Chondrocyte (in vitro differentiated cells): ENCODE results near the gene SERPINA6. TPM values are rescaled to one million over a fixed set of nuclear protein-coding genes. Genes with fewer than 3 reads are reported as not detected.
"Not testable (repeated sequence)": the region's sequence is repeated elsewhere in the genome, so short reads cannot be mapped to it uniquely, and the experiment has no call there.

ENCODE experiments used
- DNase-seq: peaks from one replicate; pipeline ENCODE4 v3.0.0; 2021; ENCODE audit warnings: mixed read lengths, low spot score
- H3K27ac Mint-ChIP-seq: one replicate; pipeline ENCODE4 v1.8.0; 2021; ENCODE audit warnings: mild to moderate bottlenecking, moderate library complexity, mixed read lengths; ENCODE audit not compliant: unreplicated experiment
- H3K27me3 Mint-ChIP-seq: 2 replicates; pipeline ENCODE4 v1.8.0; 2021; ENCODE audit warnings: low read depth, mixed read lengths
- H3K36me3 Mint-ChIP-seq: 2 replicates; pipeline ENCODE4 v1.8.0; 2021; ENCODE audit warnings: low read depth, mixed read lengths
- H3K4me1 Mint-ChIP-seq: 2 replicates; pipeline ENCODE4 v1.8.0; 2021; ENCODE audit warnings: low read depth, mild to moderate bottlenecking, mixed read lengths
- H3K4me3 Mint-ChIP-seq: one replicate; pipeline ENCODE4 v1.8.0; 2021; ENCODE audit warnings: mild to moderate bottlenecking, moderate library complexity, mixed read lengths; ENCODE audit not compliant: unreplicated experiment
- H3K9me3 Mint-ChIP-seq: 2 replicates; pipeline ENCODE4 v1.8.0; 2021; ENCODE audit warnings: low read depth, mixed read lengths
- CTCF ChIP-seq: fragments of 200-600 bp; sonication (generic); IDR thresholded peaks from 2 replicates; pipeline ENCODE4 v1.5.0; 2021; ENCODE audit warnings: antibody characterized with exemption, mild to moderate bottlenecking, moderate library complexity
- long read RNA-seq: library from polyadenylated mRNA; stranded (forward); transcript quantifications from one replicate; pipeline ENCODE4 v2.0.0, GENCODE V29; 2021
- total RNA-seq: library from RNA; stranded (reverse); gene quantifications from 3 replicates; pipeline ENCODE4 v1.2.1, GENCODE V29; 2021

The SERPINA6 gene, protein sequence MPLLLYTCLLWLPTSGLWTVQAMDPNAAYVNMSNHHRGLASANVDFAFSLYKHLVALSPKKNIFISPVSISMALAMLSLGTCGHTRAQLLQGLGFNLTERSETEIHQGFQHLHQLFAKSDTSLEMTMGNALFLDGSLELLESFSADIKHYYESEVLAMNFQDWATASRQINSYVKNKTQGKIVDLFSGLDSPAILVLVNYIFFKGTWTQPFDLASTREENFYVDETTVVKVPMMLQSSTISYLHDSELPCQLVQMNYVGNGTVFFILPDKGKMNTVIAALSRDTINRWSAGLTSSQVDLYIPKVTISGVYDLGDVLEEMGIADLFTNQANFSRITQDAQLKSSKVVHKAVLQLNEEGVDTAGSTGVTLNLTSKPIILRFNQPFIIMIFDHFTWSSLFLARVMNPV
- not detected in 3 replicates for total RNA-seq
- long read RNA-seq = 0 reads

- Mint-ChIP-seq H3K36me3 (no peaks in the 10 kb centered on the region), H3K27me3 (peaks cover 3% of the 10 kb centered on the region), H3K27ac (no peak within 1 kb of the TSS), H3K4me1 (peaks cover 9% of the 10 kb centered on the region), H3K9me3 (peaks cover 6% of the 10 kb centered on the region), H3K4me3 (no peak within 1 kb of the TSS)
- no peak for DNase-seq
- no peak for TF ChIP-seq CTCF
These were observed at the start of gene SERPINA6 for GRCh38 chr14:94322648-94323570. Gene SERPINA6 (minus strand): TSS chr14:94323336. CDS start chr14:94314648, 8,688 bp downstream.

GRCh38 chr14:94372021-94372605 is 49.0 kb upstream of the SERPINA6 start:
- Mint-ChIP-seq H3K27me3 (peaks cover 5% of the 10 kb centered on the region), H3K4me1 (peaks cover 9% of the 10 kb centered on the region), H3K36me3 (no peaks in the 10 kb centered on the region), H3K9me3 (no peaks in the 10 kb centered on the region), H3K27ac (no peak overlapping the region), H3K4me3 (no peak overlapping the region)
- DNase-seq = no peak
- TF ChIP-seq CTCF = peak; percentile 7

DNA sequence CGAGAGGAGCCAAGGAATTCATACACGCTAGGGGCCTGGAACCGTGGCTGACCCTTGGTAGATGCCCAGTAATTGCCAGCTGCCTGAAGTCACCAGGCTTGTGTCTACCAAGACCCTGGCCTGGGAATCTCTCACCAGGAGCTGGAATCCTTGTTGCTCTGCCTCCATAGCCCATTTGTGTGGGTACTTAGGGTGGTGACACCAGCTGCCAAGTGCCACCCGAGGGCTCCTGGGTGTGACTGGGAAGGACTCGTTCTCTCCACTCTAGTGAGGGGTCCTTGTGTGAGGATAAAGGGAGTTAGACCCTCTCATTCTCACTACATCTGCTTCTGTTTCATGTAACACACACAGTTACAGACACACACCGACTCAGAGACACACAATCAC is 47.4 kb upstream of the SERPINA6 start:
- peaks cover 8% of the 10 kb centered on the region for H3K27me3 Mint-ChIP-seq
- no peaks in the 10 kb centered on the region for H3K36me3 Mint-ChIP-seq
- no peak for DNase-seq
- no peaks in the 10 kb centered on the region for H3K9me3 Mint-ChIP-seq
- no peak overlapping the region for H3K4me3 Mint-ChIP-seq
- H3K4me1 Mint-ChIP-seq = peaks cover 9% of the 10 kb centered on the region
- no peak for TF ChIP-seq CTCF
- H3K27ac Mint-ChIP-seq = no peak overlapping the region

DNA sequence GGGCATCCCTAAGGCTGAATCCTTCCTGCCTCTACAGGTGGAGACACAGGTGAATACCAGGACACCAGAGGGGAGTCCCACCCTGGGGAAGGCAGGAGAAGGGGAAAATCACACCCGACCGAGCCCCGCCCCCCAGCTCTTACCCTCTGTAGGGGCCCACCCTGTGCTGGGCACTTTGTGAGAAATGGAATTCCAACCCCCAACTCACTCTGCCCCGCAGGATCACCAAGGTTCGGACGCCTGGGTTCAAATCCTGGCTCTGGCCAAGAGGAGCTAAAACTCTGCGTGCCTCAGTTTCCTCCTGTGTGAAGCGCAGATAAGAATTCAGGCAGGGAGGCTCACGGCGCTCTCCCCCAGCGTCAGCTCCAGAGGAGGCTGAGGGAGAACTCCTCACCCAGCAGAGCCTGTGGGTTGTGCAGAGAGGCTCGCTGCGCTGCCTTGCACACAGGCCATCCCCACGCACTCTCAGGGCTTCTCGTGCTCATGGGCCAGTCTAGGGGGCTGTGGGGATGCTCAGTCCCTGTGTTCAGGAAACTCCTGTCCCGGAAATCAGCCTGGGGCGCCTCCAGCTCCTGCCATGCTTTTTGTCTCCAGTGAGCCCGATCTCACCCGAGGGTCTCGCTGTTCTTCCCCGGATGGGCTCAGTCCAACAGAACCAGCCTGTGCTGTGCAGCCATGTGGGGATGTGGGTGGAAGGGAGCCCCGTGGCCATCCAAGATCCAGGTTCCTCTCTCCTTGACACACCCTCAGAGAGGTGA is 46.8 kb upstream of the SERPINA6 start:
- H3K4me1 Mint-ChIP-seq, H3K9me3 Mint-ChIP-seq, H3K4me3 Mint-ChIP-seq, H3K36me3 Mint-ChIP-seq, H3K27me3 Mint-ChIP-seq, H3K27ac Mint-ChIP-seq, DNase-seq: not testable (repeated sequence)

GRCh38 chr14:94368956-94369355 is 45.8 kb upstream of the SERPINA6 start:
- H3K4me3 Mint-ChIP-seq = no peak overlapping the region
- H3K4me1 Mint-ChIP-seq = peaks cover 6% of the 10 kb centered on the region
- no peaks in the 10 kb centered on the region for H3K36me3 Mint-ChIP-seq
- TF ChIP-seq CTCF = no peak
- H3K9me3 Mint-ChIP-seq = no peaks in the 10 kb centered on the region
- peaks cover 8% of the 10 kb centered on the region for H3K27me3 Mint-ChIP-seq
- no peak overlapping the region for H3K27ac Mint-ChIP-seq
- no peak for DNase-seq
